Renal pelvis (tissue), 4 donors: ENCODE results near the gene OSBPL9. TPM values are rescaled to one million over a fixed set of nuclear protein-coding genes. Genes with fewer than 3 reads are reported as not detected.
"Not testable (repeated sequence)": the region's sequence is repeated elsewhere in the genome, so short reads cannot be mapped to it uniquely, and the experiment has no call there.

Experiments
- DNase-seq: peaks from one replicate; pipeline ENCODE4 v3.0.0-alpha.2; 2013
- polyA plus RNA-seq, 3 donors: library from polyadenylated mRNA; unstranded; fragments of 120-200 nt; gene quantifications; one replicate each; pipeline ENCODE4 v1.2.1, GENCODE V29; 2013; ENCODE audit not compliant: insufficient read length in 3 of 3

The OSBPL9 gene
- polyA plus RNA-seq, 3 donors = 122 to 151 (median 125) TPM

DNA sequence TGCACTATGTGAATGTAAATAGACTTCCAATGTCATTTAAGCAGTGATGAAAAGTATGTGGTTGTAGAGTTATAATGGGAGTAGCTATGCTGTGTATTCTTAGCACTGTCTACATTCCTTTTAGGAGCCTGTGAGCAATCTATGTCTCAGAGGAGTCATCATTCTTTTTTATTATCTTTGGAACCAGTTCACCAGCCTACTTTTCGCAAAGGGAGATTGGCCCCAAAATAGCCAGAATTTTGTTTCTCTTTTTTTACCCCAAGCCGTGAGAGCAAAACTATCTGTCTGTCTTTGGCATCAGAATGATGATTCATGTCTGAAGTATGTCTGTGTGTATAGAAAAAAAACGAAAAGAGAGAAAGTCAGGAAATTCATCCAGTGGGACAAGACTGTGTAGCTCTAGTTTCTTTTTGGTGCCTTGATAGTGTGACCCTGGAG, 44.2 kb downstream of the OSBPL9 start:
- peak; percentile 42 for DNase-seq

DNA sequence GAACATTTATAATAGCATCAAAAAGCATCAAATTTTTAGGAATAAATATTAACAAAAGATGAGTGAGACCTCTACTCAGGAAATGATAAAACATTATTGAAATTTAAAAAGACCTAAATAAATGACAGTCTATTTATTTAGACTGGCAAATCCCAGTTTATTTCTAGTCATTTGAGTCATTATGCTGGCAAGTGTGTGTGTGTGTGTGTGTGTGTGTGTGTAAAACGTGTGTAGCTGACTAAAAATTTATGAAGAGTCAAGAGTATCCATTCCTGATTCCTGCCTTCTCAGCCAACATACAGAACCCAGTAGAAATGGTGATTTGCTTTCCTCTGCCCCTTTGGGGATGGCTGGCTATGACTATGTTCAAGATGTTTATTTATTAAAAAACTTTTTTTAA, 46.2 kb downstream of the OSBPL9 start:
- DNase-seq = no peak

DNA sequence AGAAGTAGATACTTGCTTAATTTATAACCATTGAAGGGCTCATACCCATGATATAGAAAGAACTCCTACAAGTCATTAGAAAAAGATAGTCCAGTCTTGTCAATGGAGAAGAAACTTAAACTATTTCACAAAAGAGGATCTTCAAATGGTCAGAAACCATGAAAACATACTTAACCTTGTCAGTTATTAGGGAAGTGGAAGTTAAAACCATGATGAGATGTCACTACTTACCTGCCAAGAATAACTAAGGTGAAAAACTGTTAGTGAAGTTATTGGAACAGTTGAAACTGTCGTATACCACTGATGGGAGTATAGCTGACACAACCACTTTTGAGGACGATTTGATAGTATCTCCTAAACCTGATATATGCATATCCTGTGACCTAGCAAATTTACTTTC, 46.8 kb downstream of the OSBPL9 start:
- DNase-seq = no peak

DNA sequence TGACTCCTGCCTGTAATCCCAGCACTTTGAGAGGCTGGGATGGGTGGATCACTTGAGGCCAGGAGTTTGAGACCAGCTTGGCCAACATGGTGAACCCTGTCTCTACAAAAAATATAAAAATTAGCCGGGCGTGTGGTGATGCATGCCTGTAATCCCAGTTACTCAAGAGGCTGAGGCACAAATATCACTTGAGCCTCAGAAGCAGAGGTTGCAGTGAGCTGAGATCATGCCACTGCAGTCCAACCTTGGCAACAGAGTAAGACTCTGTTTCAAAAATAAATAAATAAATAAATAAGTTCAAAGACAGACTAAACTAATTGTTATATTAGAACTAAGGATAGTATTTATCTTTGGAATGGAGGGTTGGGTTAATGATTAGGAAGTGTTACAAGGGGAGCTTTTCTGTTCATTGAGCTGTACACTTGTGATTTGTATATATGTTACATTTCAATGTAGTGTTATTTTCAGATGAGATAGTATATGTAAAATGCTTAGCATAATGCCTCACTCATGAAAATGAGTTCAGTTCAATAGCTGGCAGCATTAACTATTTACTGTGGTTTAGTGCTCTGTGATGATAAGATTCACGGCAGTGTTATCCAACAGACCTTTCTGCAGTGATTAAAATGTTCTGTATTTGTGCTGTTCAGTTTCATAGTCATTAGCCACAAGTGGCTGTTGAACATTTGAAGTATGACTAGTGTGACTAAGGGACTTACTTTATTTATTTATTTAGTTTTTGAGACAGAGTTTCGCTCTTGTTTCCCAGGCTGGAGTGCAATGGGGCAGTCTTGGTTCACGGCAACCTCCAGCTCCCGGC, 47.7 kb downstream of the OSBPL9 start:
- DNase-seq = no peak

DNA sequence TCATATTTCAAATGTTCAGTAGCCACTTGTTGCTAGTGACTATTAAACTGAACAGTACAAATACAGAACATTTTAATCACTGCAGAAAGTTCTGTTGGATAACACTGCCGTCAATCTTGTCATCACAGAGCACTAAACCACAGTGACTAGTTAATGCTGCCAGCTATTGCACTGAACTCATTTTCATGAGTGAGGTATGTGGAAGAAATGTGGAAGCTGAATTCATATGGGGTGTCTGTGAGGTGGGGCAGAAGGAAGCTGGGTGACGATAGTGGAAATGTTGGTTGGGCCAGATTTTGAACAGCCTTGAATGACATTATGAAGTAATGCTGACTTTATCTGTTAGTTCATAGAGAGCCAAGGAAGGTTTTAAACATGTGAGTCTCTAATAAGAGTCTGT, 49.6 kb downstream of the OSBPL9 start:
- DNase-seq = no peak

DNA sequence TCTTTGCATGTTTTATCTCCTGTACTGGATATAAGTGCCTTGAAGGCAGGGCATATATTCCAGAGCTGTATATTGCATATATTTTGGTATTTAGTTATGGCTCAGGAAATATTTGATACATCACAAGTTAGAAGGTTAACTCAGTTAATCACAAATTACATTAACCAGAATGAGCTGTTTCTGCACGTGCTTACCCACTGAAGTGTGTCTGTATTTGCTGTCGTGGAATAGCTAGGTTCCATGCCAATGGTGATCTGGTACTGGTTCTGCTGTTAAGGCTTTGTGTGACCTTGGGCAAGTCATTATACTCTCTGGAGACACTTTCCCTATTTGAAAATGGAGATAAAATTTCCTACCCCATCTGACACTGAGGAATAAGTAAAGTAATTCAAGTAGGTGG, 50.7 kb downstream of the OSBPL9 start:
- DNase-seq = no peak

DNA sequence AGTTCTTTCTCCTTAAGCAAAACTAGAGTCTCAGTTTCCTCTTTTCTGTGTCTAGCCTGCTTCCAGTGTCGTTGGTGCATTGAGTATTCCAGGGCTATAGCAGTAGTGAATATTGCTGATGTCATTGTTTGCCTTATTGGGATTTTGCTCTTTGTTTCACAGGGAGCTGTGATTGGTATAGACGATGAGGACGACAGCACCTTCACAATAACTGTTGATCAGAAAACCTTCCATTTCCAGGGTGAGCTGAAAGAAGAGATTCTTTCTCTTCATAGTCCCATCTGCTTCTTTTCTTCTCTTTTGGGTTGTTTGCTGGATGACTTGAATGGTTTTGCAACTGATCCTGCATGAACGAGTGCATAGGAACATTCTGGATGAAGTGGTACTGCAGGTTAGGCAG, 52.4 kb downstream of the OSBPL9 start:
- no peak for DNase-seq

DNA sequence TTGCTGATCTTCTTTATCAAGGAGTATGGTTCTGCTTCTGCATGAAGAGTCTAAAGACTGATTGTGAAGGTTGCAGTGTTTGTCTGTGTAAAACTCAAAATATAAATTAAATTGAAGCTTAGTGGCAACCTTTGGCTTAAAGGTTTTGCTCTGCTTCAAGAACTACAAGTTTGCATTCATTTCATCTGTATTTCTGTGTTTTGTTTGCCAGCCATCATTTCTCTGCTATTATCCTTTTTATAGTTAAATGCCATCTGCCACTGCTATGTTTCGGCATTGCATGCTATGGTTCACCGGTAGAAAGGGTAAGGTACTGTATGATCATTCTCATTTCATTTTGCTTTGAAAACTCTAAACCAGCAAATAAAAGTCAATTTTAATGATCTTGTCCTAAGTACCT, 52.9 kb downstream of the OSBPL9 start:
- no peak for DNase-seq

DNA sequence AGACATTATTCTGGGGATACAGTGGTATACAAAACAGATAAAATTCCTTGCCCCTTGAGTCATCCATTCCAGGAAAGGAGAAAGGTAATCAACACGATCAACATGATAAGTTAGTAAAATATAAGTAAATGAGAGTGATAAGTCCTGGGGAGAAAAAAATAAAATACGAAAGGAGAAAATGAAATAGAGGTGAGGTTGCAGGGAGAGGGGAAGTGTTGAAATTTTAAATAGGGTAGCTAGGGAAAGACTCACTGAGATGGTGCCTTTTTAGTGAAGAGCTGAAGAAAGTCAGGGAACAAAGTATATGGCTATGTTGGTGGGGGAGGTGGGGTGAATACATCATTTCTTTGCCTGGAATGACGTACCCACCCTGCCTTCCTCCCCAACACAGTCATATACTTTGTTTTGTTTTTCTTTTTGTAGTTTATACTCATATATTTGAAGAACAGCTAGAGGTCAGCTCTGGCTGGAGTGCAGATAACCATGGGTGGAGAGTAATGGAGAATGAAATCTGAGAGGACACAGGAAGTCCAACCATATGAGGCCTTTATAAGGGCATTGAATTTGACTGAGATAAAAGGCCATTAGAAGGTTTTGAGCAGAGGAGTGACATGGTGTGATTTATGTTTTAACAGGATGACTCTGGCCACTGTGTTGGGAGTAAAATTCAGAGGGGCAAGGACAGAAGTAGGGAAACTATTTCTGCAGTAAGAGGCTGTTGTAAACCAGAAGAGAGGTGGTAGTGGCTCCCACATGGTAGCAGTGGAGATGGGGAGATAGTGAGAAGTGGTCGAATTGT, 54.8 kb downstream of the OSBPL9 start:
- DNase-seq = no peak

DNA sequence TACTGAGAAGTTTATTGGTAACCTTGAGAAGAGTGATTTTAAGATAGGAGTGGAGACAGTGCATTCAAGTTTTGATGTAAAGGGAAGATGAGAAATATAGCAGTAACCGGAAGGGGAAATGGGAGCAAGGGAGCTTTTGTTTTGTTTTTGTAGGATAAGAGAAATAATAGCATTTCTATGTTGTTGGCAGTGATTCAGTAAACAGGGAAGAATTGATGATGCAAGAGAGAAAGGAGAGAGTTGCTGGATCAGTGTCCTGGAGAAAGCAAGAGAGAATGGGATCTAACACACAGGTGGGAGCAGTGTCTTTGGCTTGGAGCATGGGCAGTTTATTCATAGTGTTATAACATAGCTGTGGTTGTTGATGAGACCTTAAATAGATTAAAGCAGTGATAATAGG, 56.4 kb downstream of the OSBPL9 start:
- DNase-seq = no peak

DNA sequence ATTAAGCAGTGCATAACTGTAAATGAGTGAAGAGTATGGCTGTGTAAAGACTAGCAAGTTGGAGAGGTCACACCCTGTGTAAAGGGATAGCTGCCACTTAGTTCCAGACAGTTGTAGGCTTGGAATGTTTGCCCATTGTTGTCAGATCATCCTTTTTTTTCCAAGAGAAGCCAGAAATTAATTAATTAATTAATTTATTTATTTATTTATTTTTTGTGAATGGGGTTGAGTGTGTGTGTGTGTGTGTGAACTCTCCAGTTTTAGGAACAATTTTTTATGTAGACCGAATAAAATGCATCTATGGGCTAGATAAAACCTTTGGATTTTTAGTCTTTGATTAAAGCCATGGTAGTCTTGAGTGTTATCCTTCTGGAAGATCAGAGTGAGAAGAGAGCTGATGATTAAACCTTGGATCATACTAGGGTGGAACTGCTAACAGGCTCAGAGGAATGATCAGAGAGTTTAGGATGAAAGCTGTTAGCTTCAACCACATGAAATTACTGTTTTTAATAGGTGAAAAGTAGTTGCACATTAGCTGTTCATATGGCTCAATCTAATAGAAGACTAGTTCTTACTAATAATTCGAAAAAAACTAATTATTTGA, 58.4 kb downstream of the OSBPL9 start:
- DNase-seq = no peak

DNA sequence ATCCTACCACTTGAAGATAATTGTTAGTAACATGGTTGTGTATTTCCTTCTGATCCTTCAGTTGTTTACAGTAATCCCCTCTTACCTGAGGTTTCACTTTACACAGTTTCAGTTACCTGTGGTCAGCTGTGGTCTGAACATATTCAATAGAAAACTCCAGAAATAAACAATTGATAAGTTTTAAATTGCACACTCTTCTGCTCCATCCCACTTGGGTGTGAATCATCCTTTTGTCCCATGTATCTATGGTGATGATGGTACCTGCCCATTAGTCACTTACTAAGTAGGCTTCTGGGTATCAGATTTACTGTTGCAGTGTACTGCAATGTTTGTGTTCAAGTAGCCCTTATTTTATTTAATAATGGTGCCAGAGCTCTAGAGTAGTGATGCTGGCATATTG, 62.5 kb downstream of the OSBPL9 start:
- DNase-seq = no peak

DNA sequence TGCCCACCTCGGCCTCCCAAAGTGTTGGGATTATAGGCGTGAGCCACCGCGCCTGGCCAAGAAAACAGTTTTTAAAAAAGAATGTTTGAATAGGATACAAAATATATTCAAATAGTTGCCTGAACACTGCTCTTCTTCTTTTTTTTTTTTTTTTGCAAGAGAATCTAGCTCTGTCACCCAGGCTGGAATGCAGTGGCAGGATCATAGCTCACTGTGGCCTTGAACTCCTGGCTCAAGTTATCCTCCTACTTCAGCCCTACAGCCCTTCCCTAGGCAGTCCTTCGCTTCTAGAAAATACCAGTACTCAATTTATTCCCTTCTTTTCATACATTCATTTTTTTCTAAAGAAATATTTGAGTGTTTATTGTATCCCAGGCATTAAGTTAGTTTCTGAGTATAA, 67.9 kb downstream of the OSBPL9 start:
- DNase-seq = no peak

DNA sequence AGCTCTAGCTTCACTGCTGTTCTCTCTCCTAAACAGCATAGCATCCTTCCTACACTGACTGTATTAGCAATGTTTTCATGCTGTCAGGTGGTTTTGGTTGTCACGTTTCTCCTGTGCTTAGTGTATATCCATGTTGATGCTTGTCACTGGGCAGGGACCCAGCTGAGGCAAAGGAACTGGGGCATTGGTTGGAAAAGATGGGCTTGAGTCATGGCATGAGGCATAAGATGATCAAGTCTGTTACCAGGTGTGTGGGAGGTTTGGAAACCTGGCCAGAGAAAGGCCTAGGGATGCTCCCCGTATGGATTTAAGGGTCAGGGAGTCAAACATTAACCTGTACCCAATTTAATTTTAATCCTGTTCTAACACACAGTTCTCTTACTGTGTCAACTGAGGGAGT, 69.6 kb downstream of the OSBPL9 start:
- DNase-seq = no peak

DNA sequence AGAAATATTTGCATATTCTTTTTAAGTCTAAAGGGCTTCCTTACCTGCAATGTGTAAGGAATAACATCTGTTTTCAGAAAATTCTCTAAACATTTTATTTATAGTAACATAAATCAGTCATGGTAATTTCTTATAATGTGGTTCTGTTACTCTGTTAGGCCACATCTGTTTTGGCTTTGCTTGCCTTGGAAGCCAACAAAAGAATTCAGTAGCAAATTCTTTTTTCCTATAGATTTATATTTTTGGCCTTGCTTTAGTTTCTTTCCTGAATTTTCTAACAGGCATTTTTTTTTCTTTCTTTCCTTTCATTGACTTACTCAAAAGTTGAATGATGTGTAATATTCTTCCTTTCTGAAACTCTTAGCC, 72.2 kb downstream of the OSBPL9 start:
- DNase-seq = no peak

DNA sequence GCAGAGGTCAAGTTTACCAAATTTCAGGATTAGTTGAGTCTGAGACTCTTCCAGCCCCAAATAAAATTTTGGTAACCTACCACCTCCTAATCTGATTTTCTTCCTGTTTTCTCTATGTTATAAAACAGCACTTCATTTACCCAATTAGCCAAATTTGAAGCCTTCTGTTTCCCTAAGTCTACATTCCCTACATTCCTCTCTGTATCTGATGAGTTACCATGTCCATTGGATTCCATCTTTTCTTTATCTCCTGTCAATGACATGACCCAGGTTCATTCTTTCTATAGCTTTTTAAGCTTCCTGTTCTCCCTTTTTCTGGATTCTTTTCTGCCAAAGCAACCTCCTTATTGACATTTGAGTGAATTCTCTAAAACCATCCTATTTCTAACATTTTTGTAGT, 72.8 kb downstream of the OSBPL9 start:
- DNase-seq = no peak

DNA sequence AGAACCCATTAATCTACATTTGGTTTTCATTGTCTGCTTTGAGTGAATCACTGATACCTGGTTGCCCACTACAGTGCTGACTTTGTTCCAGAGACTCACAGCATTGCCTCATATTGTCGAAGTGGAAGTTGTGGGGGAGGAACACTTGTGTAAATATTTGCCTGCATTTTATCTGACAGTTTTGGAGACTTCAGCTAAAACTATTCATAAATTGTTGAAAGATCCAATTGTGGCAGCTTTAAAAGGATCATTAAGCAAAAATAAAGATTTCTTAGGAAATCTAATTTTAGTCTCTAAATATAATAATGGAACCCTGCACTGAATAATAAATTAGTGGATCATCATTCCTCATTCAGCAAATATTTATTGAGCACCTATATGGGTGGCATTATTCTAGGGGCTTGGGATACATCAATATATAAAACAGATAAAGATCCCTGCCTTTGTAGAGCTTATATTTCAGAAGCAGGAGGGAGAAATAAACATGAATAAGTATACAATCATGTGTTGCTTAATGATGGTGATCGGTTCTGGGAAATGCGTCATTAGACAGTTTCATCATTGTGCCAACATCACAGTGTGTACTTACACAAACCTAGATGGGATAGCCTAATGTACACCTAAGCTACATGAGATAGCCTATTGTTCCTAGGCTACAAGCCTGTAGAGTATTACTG, 73.5 kb downstream of the OSBPL9 start:
- DNase-seq = no peak

DNA sequence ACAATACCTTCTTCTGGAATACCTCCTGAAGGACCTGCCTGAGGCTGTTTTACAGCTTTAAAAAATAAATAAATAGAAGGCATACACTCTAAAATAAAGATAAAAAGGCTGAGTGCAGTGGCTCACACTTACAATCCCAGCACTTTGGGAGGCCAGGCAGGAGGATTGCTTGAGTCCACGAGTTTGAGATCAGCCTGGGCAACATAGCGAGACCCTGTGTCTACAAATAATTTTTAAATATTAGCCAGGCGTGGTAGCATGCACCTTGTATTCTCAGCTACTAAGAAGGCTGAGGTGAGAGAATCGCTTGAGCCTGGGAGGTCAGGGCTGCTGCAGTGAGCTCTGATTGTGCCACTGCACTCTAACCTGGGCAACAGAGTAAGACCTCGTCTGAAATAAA, 75.0 kb downstream of the OSBPL9 start:
- DNase-seq = no peak

DNA sequence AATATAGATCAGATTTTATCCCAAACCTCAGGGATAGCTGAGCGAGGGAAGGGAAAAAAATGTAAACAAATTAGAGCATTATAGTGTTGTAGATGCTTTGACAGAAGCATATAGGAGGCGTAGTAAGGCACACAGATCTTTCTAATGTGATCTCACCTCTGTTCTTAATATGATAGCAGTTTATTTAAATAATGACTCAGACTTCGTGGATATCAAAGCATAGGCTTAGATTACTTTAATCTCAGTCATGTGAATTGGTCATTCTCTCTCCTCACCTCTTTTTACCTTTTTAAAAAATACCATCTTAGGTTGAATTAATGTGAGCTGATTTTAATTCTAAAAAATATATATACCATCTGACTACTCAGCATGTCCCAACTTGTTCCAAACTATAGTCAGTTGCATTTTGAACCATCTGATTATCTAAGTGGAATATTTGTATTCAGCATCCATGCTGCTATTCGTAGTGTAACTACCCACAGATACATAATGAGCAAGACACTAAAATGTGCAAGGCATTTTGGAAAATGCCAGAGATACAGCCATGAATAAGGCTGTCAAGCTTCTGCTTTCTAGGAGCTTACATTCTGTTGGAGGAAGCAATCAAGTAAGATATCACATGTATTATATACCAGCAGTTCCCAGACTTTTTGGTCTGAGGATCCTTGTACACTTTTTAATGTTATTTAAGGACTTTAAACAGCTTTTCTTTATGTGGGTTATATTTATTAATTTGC, 76.7 kb downstream of the OSBPL9 start:
- DNase-seq = no peak

DNA sequence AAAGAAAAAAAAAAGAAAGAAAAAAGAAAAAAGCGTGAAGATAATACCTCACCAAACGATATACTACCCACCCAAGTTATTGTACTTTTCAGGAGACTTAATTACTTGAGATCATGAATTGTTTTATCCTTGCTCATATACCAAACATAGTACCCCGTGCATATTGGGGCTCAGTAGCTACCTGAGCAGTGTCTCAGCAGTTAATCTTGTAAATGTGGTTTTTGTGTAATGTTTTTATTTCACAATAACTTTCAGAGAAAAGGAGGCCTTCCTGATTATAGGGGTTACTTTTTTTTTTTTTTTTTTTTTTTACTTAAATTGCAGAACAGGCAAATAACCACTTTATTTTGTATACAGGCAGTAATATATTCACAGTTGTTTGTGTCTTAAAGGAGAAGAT, 80.3 kb downstream of the OSBPL9 start:
- no peak for DNase-seq

DNA sequence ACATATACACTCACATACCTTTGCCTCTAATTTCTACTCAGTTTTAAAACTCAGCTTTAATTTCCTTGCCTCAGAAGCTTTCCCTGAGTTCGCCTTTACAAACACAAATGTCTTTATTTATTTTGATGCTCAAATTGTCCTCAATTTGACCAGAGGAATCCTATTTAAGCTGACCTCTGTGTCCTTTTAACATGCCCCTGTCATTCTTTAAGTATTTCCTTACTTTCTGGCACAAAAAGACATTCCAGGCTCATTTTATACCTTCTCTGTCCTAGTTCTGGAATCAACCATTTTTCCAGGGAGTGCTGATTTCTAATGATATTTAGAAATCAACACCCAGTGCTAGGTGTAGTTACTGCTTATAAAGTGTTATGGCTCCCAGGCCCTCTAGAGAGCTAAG, 82.5 kb downstream of the OSBPL9 start:
- no peak for DNase-seq

DNA sequence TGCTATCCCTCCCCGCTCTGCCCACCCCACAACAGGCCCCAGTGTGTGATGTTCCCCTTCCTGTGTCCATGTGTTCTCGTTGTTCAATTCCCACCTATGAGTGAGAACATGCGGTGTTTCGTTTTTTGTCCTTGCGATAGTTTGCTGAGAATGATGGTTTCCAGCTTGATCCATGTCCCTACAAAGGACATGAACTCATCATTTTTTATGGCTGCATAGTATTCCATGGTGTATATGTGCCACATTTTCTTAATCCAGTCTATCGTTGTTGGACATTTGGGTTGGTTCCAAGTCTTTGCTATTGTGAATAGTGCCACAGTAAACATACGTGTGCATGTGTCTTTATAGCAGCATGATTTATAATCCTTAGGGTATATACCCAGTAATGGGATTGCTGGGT, 84.9 kb downstream of the OSBPL9 start:
- DNase-seq = not testable (repeated sequence)
